ENCODE data around the gene PPA1.
"Not testable (repeated sequence)": the region's sequence is repeated elsewhere in the genome, so short reads cannot be mapped to it uniquely, and the experiment has no call there.

PPA1 gene

GRCh38 chr10:70169011-70169410 lies 64.2 kb downstream of the PPA1 start:
- DNase-seq (ENCODE audit: low spot score), result no peak

DNA sequence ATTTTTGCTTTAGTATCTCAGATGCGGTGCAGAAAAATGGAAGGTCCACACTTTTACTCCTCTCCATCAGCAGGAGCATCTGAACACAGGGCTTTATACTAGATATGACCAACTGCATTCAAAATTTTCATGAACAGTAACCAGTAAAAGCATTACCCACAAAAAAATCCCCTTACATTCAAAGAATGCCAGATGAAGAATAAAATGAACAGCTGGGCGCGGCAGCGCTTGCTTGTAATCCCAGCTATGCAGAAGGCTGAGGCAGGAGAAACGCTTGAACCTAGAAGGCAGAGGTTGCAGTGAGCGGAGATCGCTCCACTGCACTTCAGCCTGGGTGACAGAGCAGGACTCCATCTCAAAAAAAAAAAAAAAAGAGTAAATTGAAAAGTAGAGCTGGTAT lies 66.0 kb downstream of the PPA1 start:
- DNase-seq (ENCODE audit: low spot score), result no peak

DNA sequence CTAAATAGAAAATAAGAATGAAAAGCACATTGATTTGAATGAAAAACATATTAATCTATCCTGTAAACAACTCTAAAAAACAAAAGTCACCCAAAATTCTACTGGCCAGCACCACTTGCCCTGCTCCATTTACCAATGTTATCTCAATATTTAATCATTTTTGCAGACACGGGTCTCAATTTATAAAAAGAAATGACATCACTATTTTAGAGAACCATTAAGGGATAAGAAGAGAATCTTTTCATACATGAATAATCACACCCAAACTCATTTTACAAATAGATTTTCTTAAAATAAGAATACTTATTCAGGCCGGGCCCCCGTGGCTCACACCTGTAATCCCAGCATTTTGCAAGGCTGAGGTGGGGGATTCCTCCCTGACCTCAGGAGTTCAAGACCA lies 66.8 kb downstream of the PPA1 start:
- no peak for DNase-seq (ENCODE audit: low spot score)

DNA sequence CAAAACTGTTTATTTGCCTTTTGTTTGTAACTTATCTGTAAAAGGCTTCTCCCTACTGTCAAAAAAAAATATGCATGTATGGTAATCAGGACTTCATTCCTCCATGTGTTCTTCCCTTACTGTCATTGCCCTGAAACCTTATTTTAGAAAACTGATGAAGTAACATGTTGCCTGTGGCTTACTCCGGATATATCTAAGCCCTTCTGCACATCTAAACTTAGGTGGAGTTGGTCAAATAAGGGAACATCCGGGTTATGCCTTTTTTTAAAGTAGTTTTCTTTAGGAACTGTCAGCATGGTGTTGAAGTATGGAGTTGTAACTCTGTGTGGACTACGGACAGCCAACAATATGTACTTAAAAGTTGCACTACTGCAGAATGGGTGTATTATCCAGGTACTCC lies 69.1 kb downstream of the PPA1 start:
- DNase-seq (ENCODE audit: low spot score), result no peak

GRCh38 chr10:70163448-70163847 lies 69.8 kb downstream of the PPA1 start:
- DNase-seq (ENCODE audit: low spot score), result no peak

GRCh38 chr10:70162892-70163201 lies 70.4 kb downstream of the PPA1 start:
- DNase-seq (ENCODE audit: low spot score), result no peak

DNA sequence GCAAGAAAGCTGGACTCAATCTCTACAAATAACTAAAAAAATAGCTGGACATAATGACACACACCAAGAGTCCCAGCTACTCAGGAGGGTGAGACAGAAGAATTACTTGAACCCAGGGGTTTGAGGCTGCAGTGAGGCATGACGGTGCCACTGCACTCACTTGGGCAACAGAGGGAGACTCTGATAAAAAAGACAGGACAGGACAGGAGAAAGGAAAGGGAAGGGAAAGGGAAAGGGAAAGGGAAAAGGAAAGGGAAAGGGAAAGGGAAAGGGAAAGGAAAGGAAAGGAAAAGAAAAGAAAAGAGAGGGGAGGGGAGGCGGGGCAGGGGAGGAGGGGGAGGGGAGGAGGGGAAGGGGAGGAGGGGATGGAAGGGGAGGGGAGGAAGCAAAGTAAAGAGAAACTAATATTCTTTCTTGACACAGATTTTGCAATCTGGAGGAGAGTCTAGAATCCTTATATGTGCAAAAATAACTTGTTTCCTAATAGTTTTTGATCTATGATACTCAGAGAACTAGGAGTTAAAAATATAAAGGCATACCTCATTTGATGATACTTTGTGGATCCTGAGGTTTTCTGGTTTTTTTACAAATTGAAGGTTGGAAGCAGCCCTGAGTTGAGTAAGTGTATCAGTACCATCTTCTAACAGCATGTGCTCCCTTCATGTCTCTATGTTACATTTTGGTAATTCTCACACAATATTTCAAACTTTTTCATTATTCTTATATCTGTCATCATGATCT lies 70.9 kb downstream of the PPA1 start:
- no peak for DNase-seq (ENCODE audit: low spot score)

DNA sequence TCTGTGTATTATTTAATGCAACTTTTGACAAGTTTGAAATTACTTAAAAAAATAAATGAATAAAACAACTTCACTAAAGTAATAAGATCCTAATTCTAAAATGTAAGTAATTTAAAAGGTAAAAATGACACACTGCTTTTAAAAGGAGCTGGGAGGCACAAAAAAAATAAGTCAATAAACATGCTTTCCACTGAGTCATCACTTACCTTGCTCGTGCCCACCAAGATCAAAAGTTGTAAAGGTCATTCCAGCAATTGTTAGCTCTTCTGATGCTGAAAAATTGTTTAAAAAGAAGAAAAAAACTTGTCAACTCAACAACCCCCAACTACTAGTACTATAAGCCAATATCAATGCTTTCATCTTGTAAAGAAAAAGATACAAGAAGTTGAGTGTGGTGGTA lies 72.4 kb downstream of the PPA1 start:
- no peak for DNase-seq (ENCODE audit: low spot score)

DNA sequence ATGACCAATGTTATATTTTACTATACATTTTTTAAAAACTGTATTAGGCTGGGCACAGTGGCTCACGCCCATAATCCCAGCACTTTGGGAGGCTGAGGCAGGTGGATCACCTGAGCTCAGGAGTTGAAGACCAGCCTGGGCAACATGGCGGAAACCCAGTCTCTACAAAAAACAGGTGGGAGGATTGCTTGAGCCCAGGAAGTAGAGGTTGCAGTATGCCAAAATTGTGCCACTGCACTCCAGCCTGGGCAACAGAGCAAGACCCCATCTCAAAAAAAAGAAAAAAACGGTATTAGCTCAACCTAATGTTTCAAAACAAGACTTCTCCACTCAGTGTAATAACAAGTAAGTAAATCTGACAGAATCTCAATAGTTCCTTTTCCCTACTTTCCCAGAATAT lies 73.9 kb downstream of the PPA1 start:
- DNase-seq (ENCODE audit: low spot score), result not testable (repeated sequence)

DNA sequence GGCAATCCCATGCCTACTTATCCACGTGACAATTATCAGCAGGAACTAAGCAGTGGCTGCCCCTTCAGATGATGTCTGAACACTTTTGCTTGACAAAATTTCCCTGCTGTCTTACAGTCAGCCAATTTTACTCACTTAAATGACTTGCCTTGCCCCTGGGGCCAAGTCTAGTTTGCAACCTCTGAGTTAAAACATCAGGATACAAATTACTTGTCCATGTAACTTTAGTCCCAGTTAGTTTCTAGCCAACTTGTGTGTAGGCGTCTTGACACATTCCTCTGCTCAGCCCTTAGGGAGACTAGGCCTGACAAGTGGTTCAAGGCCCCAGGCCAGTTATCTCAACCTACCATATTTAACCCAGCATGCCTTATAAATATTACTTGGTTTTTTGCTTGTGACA lies 75.1 kb downstream of the PPA1 start:
- DNase-seq (ENCODE audit: low spot score), result no peak

GRCh38 chr10:70155255-70155838 lies 77.9 kb downstream of the PPA1 start:
- no peak for DNase-seq (ENCODE audit: low spot score)

Measured in left forelimb (tissue), 1 donor.